Activated T-helper 1 cell treated with anti-CD3 and anti-CD28 coated beads, Interleukin-2, amount 50 U/mL, for 16 hours (primary cell): Measurements from ENCODE around the gene P2RY2.

ENCODE experiments used
- DNase-seq, 2 donors: peaks; one replicate each; pipeline ENCODE4 v3.0.0-alpha.2; 2020; ENCODE audit warnings: low read depth in 1 of 2, low spot score in 1 of 2

P2RY2 gene

GRCh38 chr11:73218106-73218829, at the start of gene P2RY2:
P2RY2 (plus strand) TSS chr11:73218281; CDS start chr11:73234160, 15,879 bp downstream.
- no peak for DNase-seq

GRCh38 chr11:73168925-73169579, 49.0 kb upstream of the P2RY2 start:
- no peak for DNase-seq

GRCh38 chr11:73170140-73170539, 47.9 kb upstream of the P2RY2 start:
- DNase-seq = no peak

GRCh38 chr11:73171436-73172161, 46.5 kb upstream of the P2RY2 start:
- DNase-seq = no peak

GRCh38 chr11:73172992-73173656, 45.0 kb upstream of the P2RY2 start:
- no peak for DNase-seq

- DNase-seq = no peak
Measured at GRCh38 chr11:73173755-73174494, 44.2 kb upstream of the P2RY2 start.

GRCh38 chr11:73174495-73174791, 43.6 kb upstream of the P2RY2 start:
- no peak for DNase-seq

- DNase-seq = no peak
Measured at GRCh38 chr11:73175551-73176144, 42.4 kb upstream of the P2RY2 start.

GRCh38 chr11:73176145-73176873, 41.8 kb upstream of the P2RY2 start:
- no peak for DNase-seq

- no peak for DNase-seq
Measured at GRCh38 chr11:73176874-73177155, 41.3 kb upstream of the P2RY2 start.

GRCh38 chr11:73177380-73177777, 40.7 kb upstream of the P2RY2 start:
- DNase-seq = no peak

- DNase-seq = peak; percentile 59 to 65
Measured at GRCh38 chr11:73177778-73178539, 40.1 kb upstream of the P2RY2 start.

GRCh38 chr11:73178681-73179080, 39.4 kb upstream of the P2RY2 start:
- no peak for DNase-seq

GRCh38 chr11:73182824-73183321, 35.2 kb upstream of the P2RY2 start:
- no peak for DNase-seq

- DNase-seq = peak in 1 of 2 donors; percentile 10
Measured at GRCh38 chr11:73184953-73185671, 33.0 kb upstream of the P2RY2 start.

- no peak for DNase-seq
Measured at GRCh38 chr11:73185680-73186293, 32.3 kb upstream of the P2RY2 start.

GRCh38 chr11:73186294-73186850, 31.7 kb upstream of the P2RY2 start:
- no peak for DNase-seq

- no peak for DNase-seq
Measured at GRCh38 chr11:73186886-73187285, 31.2 kb upstream of the P2RY2 start.
